WTC11 (cell line): Measurements from ENCODE around the gene IVNS1ABP. TPM values are rescaled to one million over a fixed set of nuclear protein-coding genes. Genes with fewer than 3 reads are reported as not detected.

Experiments used
- ATAC-seq: fragments of 200-7000 bp; cut with Tn5 transposase; 2 replicates; pipeline ENCODE4 v1.10.0; 2021; ENCODE audit warnings: mild to moderate bottlenecking, moderate library complexity
- CTCF ChIA-PET: fragments of 300-600 bp; sonication (Branson Sonifier 250); formaldehyde crosslinking; loops from one replicate; lab custom pipeline; 2021; ENCODE audit warnings: antibody characterized with exemption; lab: Charles Lee
- POLR2A ChIA-PET: fragments of 350-600 bp; sonication (Branson Sonifier 250); formaldehyde crosslinking; loops from one replicate; lab custom pipeline; 2021; ENCODE audit warnings: antibody characterized with exemption; lab: Charles Lee
- DNase-seq: peaks from one replicate; pipeline ENCODE4 v3.0.0; 2021; ENCODE audit warnings: low spot score
- H3K27ac Mint-ChIP-seq: 2 replicates; pipeline ENCODE4 v1.8.0; 2021; ENCODE audit warnings: mixed read lengths
- H3K27me3 Mint-ChIP-seq: 2 replicates; pipeline ENCODE4 v1.8.0; 2021; ENCODE audit warnings: low read depth, mild to moderate bottlenecking, moderate library complexity, mixed read lengths
- H3K36me3 Mint-ChIP-seq: 2 replicates; pipeline ENCODE4 v1.8.0; 2021; ENCODE audit warnings: mixed read lengths
- H3K4me1 Mint-ChIP-seq: 2 replicates; pipeline ENCODE4 v1.8.0; 2022; ENCODE audit warnings: mixed read lengths
- H3K4me3 Mint-ChIP-seq: 2 replicates; pipeline ENCODE4 v1.8.0; 2021; ENCODE audit warnings: mild to moderate bottlenecking, moderate library complexity, mixed read lengths
- H3K9me3 Mint-ChIP-seq: 2 replicates; pipeline ENCODE4 v1.8.0; 2021; ENCODE audit warnings: mixed read lengths
- ATF1 ChIP-seq: sonication (generic); formaldehyde crosslinking; IDR thresholded peaks from 2 replicates; pipeline ENCODE4 v1.8.1; 2023; ENCODE audit warnings: mild to moderate bottlenecking, moderate library complexity, missing genetic modification reagents
- CREM ChIP-seq: sonication (generic); formaldehyde crosslinking; IDR thresholded peaks from 2 replicates; pipeline ENCODE4 v1.8.1; 2022; ENCODE audit warnings: mild to moderate bottlenecking, missing genetic modification reagents, moderate library complexity
- ESRRA ChIP-seq: sonication (generic); formaldehyde crosslinking; IDR thresholded peaks from 2 replicates; pipeline ENCODE4 v1.8.1; 2022; ENCODE audit warnings: mild to moderate bottlenecking, missing genetic modification reagents, borderline replicate concordance
- FOXP1 ChIP-seq: sonication (generic); formaldehyde crosslinking; IDR thresholded peaks from 2 replicates; pipeline ENCODE4 v1.8.0; 2022; ENCODE audit warnings: missing genetic modification reagents, mild to moderate bottlenecking, moderate library complexity, borderline replicate concordance
- GABPB1 ChIP-seq: sonication (generic); formaldehyde crosslinking; IDR thresholded peaks from 2 replicates; pipeline ENCODE4 v1.8.1; 2023; ENCODE audit warnings: mild to moderate bottlenecking, missing genetic modification reagents
- GTF2I ChIP-seq: fragments of 250-450 bp; sonication (Bioruptor Pico); conservative IDR thresholded peaks from 2 replicates; pipeline ENCODE4 v1.4.0; 2021; ENCODE audit warnings: mild to moderate bottlenecking
- JUN ChIP-seq: sonication (generic); formaldehyde crosslinking; IDR thresholded peaks from 2 replicates; pipeline ENCODE4 v1.8.0; 2023; ENCODE audit warnings: mild to moderate bottlenecking, missing genetic modification reagents
- MYBL2 ChIP-seq: sonication (generic); formaldehyde crosslinking; IDR thresholded peaks from 2 replicates; pipeline ENCODE4 v1.8.1; 2023; ENCODE audit warnings: mild to moderate bottlenecking, moderate library complexity, missing genetic modification reagents
- NR1H2 ChIP-seq: sonication (generic); formaldehyde crosslinking; IDR thresholded peaks from 2 replicates; pipeline ENCODE4 v1.9.0; 2021; ENCODE audit warnings: mild to moderate bottlenecking, moderate library complexity, missing genetic modification reagents
- OVOL2 ChIP-seq: fragments of 250-450 bp; sonication (Bioruptor Pico); IDR thresholded peaks from 2 replicates; pipeline ENCODE4 v1.9.0; 2021; ENCODE audit warnings: mild to moderate bottlenecking, borderline replicate concordance
- SP1 ChIP-seq: sonication (generic); formaldehyde crosslinking; conservative IDR thresholded peaks from 2 replicates; pipeline ENCODE4 v1.8.1; 2022; ENCODE audit warnings: missing genetic modification reagents
- TCF7 ChIP-seq: sonication (generic); formaldehyde crosslinking; IDR thresholded peaks from 2 replicates; pipeline ENCODE4 v1.8.0; 2022; ENCODE audit warnings: mild to moderate bottlenecking, low read depth, missing genetic modification reagents, moderate library complexity
- ZNF138 ChIP-seq: sonication (generic); formaldehyde crosslinking; conservative IDR thresholded peaks from 2 replicates; pipeline ENCODE4 v1.8.1; 2022; ENCODE audit warnings: mild to moderate bottlenecking, moderate library complexity, missing genetic modification reagents
- total RNA-seq: library from RNA; stranded (reverse); gene quantifications from 3 replicates; pipeline ENCODE4 v1.2.3, GENCODE V29; 2021
- TF ChIP-seq, protein P1 (sequence below): sonication (generic); formaldehyde crosslinking; IDR thresholded peaks from 2 replicates; pipeline ENCODE4 v1.8.0; 2022; ENCODE audit warnings: mild to moderate bottlenecking, missing genetic modification reagents
- TF ChIP-seq, protein P2 (sequence below): sonication (generic); formaldehyde crosslinking; IDR thresholded peaks from 2 replicates; pipeline ENCODE4 v1.8.0; 2022; ENCODE audit warnings: mild to moderate bottlenecking, missing genetic modification reagents
- TF ChIP-seq, protein P3 (sequence below): sonication (generic); formaldehyde crosslinking; IDR thresholded peaks from 2 replicates; pipeline ENCODE4 v1.8.0; 2023; ENCODE audit warnings: mild to moderate bottlenecking, missing genetic modification reagents
- TF ChIP-seq, protein P4 (sequence below): sonication (generic); formaldehyde crosslinking; IDR thresholded peaks from 2 replicates; pipeline ENCODE4 v1.8.1; 2022; ENCODE audit warnings: low read depth, missing genetic modification reagents, borderline replicate concordance
- TF ChIP-seq, protein P5 (sequence below): fragments of 250-450 bp; sonication (Bioruptor Pico); IDR thresholded peaks from 2 replicates; pipeline ENCODE4 v1.9.0; 2021; ENCODE audit warnings: mild to moderate bottlenecking, borderline replicate concordance

Gene IVNS1ABP
- total RNA-seq, 1 experiment from 2014 or later = 159 TPM

DNA sequence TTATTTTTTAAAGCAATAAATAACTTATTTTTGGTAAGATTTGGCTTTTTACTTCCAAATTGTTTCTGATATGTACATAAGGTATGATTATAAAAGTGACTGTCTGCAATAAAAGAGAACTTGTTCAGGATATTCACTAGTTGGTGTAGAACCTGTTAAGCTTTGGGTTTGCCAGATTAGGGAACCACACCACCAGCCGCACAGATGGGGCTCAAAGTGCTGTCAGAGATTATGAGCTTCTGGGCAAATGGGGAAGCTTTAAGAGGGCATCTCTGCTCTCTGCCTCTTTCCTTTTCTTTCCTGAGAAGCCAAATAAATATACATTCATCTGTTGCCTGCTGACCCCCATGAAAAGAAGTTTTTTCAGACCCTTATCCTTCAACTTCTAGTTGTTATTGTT, 25.4 kb downstream of the IVNS1ABP start:
- Mint-ChIP-seq H3K4me3 (no peak overlapping the region), H3K9me3 (peaks cover 6% of the 10 kb centered on the region), H3K4me1 (no peaks in the 10 kb centered on the region), H3K27ac (no peak overlapping the region), H3K27me3 (no peaks in the 10 kb centered on the region), H3K36me3 (peaks cover 16% of the 10 kb centered on the region)
- no peak for TF ChIP-seq MYBL2 (CRISPR knock-in tag)
- TF ChIP-seq, protein P1, sequence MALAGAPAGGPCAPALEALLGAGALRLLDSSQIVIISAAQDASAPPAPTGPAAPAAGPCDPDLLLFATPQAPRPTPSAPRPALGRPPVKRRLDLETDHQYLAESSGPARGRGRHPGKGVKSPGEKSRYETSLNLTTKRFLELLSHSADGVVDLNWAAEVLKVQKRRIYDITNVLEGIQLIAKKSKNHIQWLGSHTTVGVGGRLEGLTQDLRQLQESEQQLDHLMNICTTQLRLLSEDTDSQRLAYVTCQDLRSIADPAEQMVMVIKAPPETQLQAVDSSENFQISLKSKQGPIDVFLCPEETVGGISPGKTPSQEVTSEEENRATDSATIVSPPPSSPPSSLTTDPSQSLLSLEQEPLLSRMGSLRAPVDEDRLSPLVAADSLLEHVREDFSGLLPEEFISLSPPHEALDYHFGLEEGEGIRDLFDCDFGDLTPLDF (CRISPR knock-in tag) = no peak
- no peak for TF ChIP-seq NR1H2 (CRISPR knock-in tag)
- TF ChIP-seq, protein P2, sequence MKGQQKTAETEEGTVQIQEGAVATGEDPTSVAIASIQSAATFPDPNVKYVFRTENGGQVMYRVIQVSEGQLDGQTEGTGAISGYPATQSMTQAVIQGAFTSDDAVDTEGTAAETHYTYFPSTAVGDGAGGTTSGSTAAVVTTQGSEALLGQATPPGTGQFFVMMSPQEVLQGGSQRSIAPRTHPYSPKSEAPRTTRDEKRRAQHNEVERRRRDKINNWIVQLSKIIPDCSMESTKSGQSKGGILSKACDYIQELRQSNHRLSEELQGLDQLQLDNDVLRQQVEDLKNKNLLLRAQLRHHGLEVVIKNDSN (CRISPR knock-in tag) = no peak
- no peak for TF ChIP-seq ATF1 (CRISPR knock-in tag)
- no peak for TF ChIP-seq SP1 (CRISPR knock-in tag)
- TF ChIP-seq, protein P3, sequence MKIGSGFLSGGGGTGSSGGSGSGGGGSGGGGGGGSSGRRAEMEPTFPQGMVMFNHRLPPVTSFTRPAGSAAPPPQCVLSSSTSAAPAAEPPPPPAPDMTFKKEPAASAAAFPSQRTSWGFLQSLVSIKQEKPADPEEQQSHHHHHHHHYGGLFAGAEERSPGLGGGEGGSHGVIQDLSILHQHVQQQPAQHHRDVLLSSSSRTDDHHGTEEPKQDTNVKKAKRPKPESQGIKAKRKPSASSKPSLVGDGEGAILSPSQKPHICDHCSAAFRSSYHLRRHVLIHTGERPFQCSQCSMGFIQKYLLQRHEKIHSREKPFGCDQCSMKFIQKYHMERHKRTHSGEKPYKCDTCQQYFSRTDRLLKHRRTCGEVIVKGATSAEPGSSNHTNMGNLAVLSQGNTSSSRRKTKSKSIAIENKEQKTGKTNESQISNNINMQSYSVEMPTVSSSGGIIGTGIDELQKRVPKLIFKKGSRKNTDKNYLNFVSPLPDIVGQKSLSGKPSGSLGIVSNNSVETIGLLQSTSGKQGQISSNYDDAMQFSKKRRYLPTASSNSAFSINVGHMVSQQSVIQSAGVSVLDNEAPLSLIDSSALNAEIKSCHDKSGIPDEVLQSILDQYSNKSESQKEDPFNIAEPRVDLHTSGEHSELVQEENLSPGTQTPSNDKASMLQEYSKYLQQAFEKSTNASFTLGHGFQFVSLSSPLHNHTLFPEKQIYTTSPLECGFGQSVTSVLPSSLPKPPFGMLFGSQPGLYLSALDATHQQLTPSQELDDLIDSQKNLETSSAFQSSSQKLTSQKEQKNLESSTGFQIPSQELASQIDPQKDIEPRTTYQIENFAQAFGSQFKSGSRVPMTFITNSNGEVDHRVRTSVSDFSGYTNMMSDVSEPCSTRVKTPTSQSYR (CRISPR knock-in tag) = no peak
- no peak for TF ChIP-seq OVOL2
- no peak for TF ChIP-seq ZNF138 (CRISPR knock-in tag)
- TF ChIP-seq GABPB1 (CRISPR knock-in tag) = no peak
- TF ChIP-seq, protein P4, sequence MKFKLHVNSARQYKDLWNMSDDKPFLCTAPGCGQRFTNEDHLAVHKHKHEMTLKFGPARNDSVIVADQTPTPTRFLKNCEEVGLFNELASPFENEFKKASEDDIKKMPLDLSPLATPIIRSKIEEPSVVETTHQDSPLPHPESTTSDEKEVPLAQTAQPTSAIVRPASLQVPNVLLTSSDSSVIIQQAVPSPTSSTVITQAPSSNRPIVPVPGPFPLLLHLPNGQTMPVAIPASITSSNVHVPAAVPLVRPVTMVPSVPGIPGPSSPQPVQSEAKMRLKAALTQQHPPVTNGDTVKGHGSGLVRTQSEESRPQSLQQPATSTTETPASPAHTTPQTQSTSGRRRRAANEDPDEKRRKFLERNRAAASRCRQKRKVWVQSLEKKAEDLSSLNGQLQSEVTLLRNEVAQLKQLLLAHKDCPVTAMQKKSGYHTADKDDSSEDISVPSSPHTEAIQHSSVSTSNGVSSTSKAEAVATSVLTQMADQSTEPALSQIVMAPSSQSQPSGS = no peak
- no peak for TF ChIP-seq ESRRA
- TF ChIP-seq CREM (CRISPR knock-in tag) = no peak
- no peak for TF ChIP-seq JUN
- no peak for TF ChIP-seq FOXP1 (CRISPR knock-in tag)
- ATAC-seq (no peak), DNase-seq (no peak)
- CTCF ChIA-PET = interaction anchor here (0.8 to 2.6 kb wide), 3 partner anchors 121 to 389 kb away, joined by 3 to 13 read pairs (median 3); no protein-coding TSS in a partner anchor
- POLR2A ChIA-PET = interaction anchor here (0.7 kb wide), 1 partner anchor 13 kb away, joined by 4 read pairs; no protein-coding TSS in a partner anchor

DNA sequence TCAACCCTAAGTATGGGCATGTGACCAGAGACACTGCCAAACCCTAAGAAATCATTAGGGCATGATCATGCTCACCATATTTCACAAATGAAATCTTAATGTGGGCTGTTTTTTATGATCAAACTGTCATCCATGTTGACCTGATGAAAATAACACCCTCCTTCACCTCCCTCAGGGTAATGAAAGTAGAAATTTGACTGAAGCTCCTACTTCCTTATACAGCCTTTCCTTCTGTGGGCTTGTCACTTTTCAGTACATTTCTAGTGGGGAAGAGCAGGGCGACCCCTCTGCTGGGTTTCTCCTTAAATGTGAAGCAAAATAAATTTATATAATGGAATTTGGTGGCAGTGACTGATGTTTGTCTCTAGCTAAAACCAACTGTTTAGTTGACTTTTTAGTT, 25.9 kb downstream of the IVNS1ABP start:
- CTCF ChIA-PET = interaction anchor here (1.1 to 2.6 kb wide), 2 partner anchors 379 to 389 kb away, joined by 3 to 13 read pairs; no protein-coding TSS in a partner anchor
- DNase-seq (no peak), ATAC-seq (no peak)
- TF ChIP-seq GTF2I (CRISPR knock-in tag) (no peak), TCF7 (CRISPR knock-in tag) (no peak)
- TF ChIP-seq, protein P5, sequence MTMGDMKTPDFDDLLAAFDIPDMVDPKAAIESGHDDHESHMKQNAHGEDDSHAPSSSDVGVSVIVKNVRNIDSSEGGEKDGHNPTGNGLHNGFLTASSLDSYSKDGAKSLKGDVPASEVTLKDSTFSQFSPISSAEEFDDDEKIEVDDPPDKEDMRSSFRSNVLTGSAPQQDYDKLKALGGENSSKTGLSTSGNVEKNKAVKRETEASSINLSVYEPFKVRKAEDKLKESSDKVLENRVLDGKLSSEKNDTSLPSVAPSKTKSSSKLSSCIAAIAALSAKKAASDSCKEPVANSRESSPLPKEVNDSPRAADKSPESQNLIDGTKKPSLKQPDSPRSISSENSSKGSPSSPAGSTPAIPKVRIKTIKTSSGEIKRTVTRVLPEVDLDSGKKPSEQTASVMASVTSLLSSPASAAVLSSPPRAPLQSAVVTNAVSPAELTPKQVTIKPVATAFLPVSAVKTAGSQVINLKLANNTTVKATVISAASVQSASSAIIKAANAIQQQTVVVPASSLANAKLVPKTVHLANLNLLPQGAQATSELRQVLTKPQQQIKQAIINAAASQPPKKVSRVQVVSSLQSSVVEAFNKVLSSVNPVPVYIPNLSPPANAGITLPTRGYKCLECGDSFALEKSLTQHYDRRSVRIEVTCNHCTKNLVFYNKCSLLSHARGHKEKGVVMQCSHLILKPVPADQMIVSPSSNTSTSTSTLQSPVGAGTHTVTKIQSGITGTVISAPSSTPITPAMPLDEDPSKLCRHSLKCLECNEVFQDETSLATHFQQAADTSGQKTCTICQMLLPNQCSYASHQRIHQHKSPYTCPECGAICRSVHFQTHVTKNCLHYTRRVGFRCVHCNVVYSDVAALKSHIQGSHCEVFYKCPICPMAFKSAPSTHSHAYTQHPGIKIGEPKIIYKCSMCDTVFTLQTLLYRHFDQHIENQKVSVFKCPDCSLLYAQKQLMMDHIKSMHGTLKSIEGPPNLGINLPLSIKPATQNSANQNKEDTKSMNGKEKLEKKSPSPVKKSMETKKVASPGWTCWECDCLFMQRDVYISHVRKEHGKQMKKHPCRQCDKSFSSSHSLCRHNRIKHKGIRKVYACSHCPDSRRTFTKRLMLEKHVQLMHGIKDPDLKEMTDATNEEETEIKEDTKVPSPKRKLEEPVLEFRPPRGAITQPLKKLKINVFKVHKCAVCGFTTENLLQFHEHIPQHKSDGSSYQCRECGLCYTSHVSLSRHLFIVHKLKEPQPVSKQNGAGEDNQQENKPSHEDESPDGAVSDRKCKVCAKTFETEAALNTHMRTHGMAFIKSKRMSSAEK (CRISPR knock-in tag) = no peak
- peaks cover 6% of the 10 kb centered on the region for H3K9me3 Mint-ChIP-seq
- POLR2A ChIA-PET = no interaction called here
- H3K27me3 Mint-ChIP-seq = no peaks in the 10 kb centered on the region
- H3K27ac Mint-ChIP-seq = no peak overlapping the region
- H3K36me3 Mint-ChIP-seq = peaks cover 11% of the 10 kb centered on the region; the same call in 1 of the 2 replicates
- H3K4me1 Mint-ChIP-seq = no peaks in the 10 kb centered on the region
- no peak overlapping the region for H3K4me3 Mint-ChIP-seq
